NOMO-1 treated with DMSO at 0.1 percent for 48 hours (cell line): ENCODE results near the gene ZFP62.

Source experiments
- DNase-seq: peaks from one replicate; lab custom pipeline; 2025; ENCODE audit not compliant: unreplicated experiment; lab: John Stamatoyannopoulos, UW

The ZFP62 gene

DNA sequence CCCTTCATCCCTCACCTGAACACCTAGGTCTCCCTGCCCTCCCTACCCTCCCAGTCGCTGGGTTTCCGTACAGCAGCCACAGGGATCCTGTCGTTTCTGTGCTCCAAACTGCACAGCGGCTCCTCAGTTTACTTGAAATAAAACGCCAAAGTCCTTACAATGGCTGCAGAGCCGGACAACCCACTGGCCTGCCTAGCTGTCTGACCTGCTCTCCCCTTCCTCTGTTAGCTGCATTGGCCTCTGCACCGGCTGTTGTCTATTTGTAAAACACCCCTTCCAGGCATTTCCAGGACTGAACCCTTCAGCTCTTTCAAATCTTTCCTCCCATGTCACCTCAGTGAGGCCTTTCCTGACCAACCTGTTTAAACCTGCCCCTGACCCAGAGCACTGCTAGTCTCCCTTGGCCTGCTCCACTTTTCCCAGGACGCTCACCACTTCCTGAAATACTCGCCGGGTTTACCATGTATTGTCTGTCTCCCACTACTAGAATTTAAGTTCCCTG lies 49.4 kb downstream of the ZFP62 start:
- DNase-seq, result no peak

DNA sequence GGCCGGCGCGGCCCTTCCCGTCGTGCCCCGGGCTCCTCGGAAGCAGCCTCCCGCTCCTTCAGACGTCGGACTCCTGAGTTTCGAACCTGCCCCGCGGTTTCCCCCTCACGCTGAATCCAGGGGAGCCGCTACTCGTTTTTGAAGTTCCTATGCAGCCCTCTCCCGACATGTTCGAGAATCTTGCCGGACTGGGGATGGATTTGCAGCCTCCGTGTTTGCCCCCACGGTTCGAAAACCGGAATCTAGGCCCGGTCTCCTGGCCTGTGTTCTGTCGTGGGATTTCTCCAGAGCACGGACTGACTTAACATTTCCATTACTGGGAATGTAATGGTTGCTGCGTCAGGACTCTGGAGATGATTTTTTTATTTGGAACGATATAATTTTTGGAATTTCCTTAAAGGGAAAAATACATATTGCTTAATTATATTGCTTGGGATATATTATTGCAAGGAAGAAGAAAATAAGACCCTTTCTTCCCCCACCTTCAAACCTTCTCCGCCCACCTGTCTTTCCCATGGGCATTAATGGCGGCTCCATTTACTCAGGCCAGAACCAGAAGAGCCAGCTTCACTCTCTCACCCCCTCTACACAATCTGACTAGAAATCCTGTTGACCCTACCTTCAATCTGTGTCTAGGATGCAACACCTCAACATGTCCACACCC lies 50.0 kb downstream of the ZFP62 start:
- peak; percentile 59 for DNase-seq

DNA sequence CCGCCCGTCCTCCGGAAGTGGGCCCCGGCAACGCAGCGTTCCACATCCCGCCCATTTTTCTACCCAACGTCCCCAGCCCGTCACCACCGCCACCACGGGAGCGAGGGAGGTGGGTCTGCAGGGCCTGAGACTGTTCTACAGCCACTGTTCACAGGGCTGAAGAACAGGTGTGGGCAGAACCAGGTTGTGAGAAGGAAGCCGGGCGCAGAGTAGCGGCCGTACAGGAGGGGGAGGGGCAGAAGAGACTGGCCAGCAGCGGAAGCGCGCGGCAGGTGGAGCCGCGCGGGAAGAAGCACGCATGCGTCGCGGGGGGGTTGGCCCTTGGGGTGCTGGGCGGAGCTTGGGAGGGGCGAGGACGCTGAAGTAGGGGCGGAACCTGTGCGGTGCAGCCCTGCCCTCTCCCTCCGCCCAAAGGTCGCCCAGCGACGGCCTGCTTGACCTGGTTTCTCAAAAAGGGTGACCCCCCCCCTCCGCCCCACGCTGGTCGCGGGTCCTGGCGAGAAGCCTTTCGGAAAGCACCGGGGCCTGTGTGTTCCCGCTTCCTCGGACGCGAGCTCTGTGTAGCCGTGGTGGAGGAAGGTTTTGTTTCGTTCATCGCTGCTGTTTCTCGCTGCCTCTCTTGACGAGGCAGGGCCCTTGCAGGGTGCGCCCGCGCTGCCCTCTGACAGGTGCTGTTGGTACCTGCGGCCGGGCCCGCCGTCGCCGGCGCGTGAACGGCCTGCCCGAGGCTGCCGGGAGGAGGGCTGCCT lies 50.7 kb downstream of the ZFP62 start:
- peak; percentile 91 for DNase-seq

DNA sequence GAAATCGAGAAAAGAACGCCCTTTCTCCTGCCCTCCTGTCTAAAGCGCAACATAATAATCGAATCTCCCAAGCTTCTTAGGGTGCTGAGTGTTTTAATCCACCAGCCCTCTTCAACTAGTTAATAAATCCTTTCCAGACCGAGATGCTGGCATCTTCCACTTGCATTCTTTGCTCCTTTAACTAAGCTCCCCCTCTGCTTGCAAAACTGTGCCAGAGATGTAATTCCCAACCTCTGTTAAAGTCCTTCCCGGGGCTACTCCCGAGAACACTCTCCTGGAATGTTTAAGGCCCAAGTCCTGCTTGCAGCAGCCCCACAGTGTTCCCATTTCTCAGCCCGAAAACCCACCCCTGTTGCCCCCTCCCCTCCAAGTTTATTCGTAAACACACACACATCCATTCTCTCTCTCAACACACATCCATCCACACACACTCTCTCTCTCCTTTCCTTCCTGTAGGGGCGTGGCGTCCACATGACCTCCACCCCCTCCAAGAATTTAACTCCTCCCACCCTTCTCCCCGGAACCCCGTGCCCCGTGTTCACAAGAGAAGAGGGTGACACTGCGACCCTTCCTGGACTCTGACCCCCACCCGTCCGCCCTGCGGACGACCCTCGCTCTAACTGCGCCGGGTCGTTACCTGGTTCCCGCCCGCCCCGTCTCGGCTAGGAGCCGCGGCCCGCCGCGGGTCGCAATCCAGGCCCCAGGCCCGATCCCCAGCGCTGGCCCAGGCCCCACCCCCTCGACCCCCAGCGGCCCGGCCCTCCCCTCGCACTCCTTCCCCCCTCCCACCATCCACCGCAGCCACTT lies 51.5 kb downstream of the ZFP62 start:
- peak; percentile 86 for DNase-seq

DNA sequence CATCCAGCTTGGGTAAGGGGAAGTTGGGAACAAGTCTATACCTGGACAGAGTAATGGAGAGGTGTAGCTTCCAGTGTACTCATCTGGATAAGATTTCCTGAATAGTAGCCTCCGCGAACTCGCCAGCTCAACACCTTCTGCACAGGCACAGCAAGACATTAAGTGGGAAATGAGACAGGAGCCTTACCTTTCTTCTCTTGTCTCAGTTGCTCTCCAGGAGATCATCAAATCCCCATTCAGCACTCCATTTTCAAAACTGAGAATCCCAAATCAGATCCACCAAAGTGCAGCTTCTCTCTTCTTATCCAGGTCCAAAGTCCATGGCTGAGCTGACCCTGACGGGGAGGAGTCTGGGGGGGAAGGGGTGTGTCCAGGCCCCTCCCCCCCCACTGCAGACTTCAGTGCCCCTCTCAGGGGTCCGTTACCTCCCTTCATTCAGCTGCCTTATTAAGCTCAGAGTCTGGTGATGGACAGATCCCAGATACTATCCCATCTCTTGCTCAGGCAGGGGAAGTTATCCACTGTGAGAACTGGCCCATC lies 52.5 kb downstream of the ZFP62 start:
- DNase-seq, result no peak

DNA sequence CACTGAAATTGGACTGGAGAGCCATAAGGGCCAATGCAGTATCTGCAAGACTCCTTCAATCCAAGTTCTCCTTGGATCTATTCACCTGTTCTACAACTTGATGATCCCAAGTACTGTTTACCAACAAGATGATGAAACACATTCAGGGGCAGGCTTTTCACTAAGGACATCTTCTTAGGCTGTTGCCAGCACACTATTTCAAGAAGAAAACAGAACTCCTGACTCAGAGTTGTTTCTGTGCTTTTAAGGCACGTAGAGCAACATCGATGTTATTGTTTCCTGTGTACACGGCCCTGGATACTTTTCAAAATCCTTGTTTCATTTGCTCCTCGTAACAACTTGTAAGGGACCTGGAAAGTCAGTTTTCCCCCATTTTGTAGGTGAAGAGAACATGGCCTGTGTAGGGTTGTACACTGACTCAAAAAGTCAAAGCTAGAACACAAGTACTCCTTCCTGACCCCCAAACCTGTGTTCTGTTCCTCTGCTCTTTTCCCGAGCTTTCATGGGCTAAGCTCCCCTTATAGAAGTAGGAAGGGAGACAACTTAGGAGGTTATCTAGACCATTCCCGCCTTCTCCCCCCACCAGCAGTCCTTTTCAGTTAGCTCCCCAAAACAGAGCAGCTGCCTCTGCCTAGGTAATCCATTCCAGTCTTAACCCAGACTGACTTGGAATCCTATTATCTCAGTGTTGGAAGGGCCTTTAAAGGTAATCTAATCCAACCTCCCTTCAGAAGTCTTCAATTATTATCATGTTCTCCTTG lies 53.2 kb downstream of the ZFP62 start:
- no peak for DNase-seq

DNA sequence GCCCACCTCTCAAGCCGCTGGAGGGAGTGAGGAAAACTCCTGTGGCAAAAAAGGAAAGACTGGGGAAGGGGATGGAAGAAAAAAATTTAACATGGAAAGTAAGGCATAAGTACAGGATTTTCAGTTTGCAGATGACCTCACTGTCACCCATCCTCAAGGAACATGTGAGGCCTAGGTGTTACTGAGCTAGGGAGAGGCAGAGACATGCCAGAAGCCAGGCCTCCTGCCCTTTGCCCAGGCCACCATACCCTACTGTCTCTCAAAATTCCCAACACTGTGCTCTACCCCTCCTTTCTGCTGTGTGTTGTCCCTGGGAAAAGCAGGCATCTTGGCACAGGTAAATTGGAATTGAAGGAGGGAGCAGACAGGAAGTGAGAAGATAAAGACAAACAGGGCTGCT lies 54.0 kb downstream of the ZFP62 start:
- DNase-seq, result no peak

DNA sequence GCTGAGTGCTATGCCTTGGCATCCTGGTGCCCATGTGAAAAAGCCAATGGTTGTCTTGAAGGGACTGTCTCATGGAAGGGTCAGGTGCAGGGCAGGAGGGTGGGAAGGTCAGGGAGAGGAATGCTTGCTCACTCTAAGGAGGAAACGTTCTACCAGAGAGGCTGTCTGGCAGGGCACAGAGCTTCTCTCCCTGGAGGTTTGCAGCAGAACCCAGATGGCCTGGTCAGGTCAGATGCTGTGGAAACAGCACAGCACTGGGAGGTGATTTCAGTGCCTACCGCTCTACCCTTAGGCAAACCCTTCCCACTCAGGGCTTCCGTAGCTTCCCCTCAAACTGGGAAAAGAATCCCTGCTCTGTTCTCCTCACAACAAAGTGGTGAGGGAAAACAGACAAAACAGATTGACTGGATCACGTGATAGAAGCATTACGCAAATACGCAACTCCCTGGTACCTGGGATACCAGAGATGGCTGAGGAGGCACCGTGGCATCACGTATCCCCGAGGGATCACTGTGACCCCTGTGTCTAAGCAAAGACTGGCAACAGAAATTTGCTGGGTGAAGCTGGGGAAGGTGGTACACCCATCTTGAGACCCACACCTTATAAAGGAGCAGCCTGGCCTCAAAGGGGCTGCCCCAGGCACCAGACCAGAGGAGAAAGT lies 54.6 kb downstream of the ZFP62 start:
- no peak for DNase-seq

DNA sequence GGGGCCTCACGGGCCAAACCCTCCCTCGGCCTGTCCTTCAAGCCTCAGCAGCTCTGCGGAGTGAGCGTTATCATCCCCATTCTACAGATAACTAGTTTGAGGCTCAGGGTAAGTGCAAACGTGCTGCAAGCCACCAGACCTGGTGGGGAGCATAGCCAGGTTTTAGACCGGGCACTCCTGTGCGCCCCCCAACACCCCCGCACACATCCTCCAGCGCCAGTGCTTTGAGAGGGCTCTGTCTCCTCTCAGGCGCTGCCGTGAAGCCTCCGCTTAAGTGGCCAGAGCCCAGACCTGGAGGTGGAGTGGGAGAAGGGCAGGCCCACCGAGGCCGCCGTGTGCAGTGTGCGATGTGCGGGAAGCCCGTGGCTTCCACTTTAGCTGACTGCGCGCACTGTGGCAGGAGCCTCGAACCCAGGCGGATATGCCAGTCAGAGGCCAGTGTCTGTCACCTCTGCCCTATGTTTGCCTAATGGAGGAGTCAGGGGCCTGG lies 56.9 kb downstream of the ZFP62 start:
- DNase-seq, result no peak

DNA sequence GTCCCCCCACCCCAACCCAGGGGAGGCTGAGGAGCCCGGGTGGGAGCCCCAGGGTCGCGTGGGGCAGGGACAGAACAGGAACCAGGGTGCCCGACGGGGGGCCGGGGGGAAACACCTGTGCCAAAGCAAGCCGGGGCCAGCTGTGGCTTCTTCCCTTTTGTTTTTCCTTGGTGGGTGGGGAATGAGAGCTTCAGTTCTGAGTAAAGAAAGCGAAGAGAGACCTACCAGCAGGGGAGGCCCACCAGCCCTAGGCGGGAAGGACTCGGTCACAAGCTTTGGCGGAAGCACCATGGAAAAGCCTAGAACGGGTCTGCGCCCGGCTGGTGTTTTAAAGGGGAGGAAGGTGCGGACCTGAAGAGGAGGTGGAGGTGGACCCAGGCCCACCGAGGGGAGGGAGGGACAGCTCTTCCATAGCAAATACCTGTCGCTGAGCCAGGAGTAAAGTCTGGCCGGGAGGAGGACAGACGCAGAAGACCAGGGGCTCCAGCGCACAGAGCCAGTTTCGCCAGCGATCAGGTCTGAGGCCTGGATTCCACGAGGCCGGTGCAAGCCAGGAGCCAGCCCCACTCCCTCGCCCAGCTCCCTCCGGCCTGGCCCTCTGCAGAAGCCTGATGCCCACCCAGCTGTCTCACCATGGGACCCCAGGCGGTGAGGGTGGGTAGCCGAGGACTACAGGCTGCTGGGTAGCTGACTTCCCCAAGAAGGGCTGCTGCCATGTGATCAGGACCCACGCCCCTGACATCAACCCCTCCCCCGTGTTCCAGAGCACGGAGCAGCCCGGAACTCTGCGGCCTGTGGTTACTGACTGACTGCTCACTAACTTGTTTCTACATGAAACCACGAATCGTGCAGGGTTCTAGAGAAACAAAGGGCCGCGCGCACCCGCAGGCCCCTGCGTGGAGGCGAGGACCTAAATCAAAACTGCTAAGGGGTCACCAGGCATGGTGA lies 57.6 kb downstream of the ZFP62 start:
- peak; percentile 94 for DNase-seq

DNA sequence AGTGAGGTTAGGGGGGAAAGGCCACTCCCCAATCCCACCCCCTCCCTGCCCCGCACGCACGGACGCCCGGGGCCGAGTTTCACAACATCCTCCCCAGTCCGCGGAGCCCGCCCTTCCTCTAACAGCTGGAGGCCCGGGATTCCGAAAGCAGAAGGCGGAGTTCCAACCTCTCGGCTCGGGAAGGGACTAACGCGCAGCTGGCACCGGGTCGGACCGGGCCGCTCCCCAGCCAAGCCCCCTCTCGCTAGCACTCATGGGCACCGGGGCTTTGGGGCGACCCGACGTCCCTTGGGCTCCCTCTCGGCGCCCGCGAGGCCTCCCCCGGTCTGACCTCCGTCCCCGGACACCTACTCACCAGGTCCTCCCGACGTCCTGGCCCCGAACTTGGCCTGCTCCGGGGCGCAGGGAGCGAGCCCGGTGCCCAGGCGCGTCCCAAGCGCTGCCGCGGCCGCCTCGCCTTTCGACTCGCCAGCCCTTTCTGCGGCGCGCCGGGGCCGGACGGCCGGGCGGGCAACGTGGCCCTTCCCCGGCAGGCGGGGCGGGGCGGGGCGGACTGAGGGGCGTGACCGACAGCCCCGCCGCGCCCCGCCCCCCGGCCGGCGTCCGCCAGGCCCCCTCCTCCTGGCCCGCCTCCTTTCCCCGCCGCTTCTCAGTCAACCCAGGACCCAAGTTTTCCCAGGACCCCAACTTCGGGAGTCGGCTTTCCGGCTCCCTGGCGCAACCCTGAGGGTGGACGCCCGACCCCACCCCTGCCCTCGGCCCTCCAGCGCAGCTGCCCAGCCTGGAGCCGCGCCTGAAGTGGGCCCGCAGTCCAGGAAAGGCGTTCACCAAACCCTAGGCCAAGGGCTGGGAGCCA lies 58.5 kb downstream of the ZFP62 start, which contains the start of gene MGAT1:
TSS of gene MGAT1 (minus strand) at position 482 of the 856 bp plus-strand sequence. CDS start 9,835 bp downstream, outside the sequence.
- DNase-seq, result peak; percentile 67

DNA sequence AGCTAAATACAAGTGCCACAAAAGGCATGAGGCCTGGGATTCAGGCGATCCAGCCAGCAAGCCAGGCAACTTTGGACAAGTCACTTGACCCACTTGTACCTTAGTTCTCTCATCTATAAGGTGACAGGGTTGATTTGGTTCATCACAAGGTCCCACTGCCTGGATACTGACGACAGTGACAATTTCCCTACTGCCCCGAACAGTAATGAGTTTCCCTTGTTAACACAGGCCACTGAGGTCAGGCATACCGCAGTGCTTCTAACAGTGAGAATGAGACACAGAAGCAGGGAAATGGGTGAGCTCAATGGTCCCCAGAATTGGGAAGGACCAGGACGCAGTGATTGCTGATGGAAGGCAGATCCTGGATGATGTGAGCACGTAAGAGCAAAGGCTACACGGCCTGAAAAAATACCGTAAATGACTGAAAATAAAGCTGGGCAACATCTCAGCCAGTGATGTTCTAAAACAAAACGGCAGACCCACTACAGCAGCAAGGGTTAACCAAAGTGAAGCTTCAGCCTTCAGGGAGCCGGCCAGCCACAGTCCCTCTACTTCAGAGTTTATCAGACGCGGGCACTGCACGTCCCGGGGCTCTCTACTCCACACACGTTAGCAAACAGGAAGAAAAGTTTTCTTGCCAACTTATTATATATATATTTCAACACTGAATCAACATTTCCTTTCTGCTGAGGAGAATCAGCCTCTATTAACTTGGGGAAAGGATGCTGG lies 59.3 kb downstream of the ZFP62 start:
- DNase-seq, result no peak

DNA sequence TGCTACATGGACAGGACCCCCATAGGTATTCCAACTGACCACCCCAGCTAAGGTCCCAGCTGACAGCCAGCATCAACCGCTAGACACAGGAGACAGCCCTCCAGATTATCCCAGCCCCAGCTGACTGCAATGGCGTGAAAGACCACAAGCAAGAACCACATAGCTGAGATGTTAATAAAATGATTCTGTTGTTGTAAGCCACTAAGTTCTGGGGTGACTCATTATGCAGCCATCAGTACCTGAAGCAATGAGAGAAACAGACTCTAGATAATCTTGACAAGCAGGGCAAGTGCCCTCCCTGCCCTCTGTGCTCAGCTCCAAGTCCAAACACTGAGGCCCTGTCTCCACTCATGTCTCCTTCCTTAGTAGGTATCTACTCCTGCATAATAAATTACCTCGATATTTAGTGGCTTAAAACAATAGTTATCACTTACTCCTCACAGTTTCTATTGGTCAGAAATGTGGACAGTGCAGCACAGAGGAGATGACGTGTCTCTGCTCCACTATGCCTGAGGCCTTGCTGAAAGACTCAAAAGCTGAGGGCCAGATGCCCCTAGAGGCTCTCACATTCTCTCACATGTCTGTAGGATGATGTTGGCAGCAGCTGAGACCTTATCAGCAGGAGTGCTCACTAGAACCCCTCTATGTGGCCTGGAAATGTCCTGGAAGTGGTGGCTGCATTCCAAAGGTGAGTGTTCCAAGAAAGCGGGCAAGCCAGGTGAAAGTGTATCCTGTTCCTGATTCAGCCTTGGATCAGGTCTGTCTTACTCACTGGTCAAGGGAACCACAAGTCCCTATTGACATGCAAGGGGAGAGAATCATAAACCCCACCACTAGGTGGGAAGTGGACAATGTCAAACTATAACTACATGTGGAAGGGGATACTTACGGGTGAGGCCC lies 60.9 kb downstream of the ZFP62 start:
- DNase-seq, result no peak

DNA sequence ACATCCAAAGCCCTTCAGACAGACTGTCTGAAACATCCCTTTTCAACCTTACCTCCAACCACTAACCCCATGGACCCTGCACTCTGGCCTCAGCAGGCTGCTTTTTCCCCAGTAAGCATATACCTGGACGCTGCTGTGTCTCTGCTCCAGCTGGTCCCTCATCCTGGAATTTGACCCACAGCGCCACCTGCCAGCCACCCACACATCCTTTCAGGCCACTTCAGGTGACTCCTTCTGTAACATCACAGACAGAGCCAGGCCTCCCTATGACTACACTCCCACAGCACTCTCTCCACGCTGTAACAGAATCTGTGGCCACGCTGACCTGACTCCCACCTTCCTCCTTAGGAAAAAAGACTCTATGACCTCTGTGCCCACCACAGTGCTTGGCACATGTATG lies 61.9 kb downstream of the ZFP62 start:
- no peak for DNase-seq

DNA sequence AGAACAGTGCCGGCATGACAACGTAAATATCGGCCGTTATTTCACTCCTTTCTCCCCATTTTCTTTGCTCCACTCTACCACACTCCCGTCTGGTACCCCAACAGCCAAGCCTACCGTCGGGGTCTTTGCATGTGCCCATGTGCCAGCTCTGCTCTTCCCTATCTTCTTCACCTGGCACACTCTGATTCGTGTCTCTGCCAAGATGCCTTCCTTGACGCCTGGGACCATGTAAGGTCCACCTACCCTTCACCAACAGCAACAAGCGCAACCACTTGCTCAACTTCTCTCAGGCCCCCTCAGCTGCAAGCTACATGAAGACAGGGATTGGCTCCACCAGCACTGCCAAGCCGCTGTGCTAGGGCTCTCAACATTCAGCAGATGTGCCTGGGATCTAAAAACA lies 62.9 kb downstream of the ZFP62 start:
- no peak for DNase-seq
